Femur (tissue), 1 donor: ENCODE measurements around the gene RIT2.

Source experiments
- DNase-seq: peaks from one replicate; pipeline ENCODE4 v3.0.0-alpha.2; 2017

Gene RIT2

GRCh38 chr18:43079422-43079821 is 36.1 kb downstream of the RIT2 start:
- no peak for DNase-seq

GRCh38 chr18:43078478-43079092 is 36.9 kb downstream of the RIT2 start:
- no peak for DNase-seq

GRCh38 chr18:43077510-43078308 is 37.8 kb downstream of the RIT2 start:
- no peak for DNase-seq

- DNase-seq = no peak
Observed at GRCh38 chr18:43073771-43074170, 41.7 kb downstream of the RIT2 start.

- no peak for DNase-seq
Observed at GRCh38 chr18:43068781-43069180, 46.7 kb downstream of the RIT2 start.

- DNase-seq = no peak
Observed at GRCh38 chr18:43067570-43067969, 47.9 kb downstream of the RIT2 start.

- DNase-seq = no peak
Observed at GRCh38 chr18:43061816-43062215, 53.7 kb downstream of the RIT2 start.

- DNase-seq = no peak
Observed at GRCh38 chr18:43061318-43061717, 54.2 kb downstream of the RIT2 start.

- DNase-seq = no peak
Observed at GRCh38 chr18:43060020-43060419, 55.5 kb downstream of the RIT2 start.

- no peak for DNase-seq
Observed at GRCh38 chr18:43054815-43055519, 60.5 kb downstream of the RIT2 start.

- DNase-seq = no peak
Observed at GRCh38 chr18:43049021-43049420, 66.5 kb downstream of the RIT2 start.

- DNase-seq = no peak
Observed at GRCh38 chr18:43046322-43046721, 69.2 kb downstream of the RIT2 start.

- no peak for DNase-seq
Observed at GRCh38 chr18:43043626-43044025, 71.9 kb downstream of the RIT2 start.

GRCh38 chr18:43040281-43040680 is 75.2 kb downstream of the RIT2 start:
- DNase-seq = no peak

- DNase-seq = no peak
Observed at GRCh38 chr18:43034683-43035500, 80.6 kb downstream of the RIT2 start.

- no peak for DNase-seq
Observed at GRCh38 chr18:43031169-43031568, 84.3 kb downstream of the RIT2 start.

- DNase-seq = no peak
Observed at GRCh38 chr18:43029414-43029813, 86.1 kb downstream of the RIT2 start.

GRCh38 chr18:43022874-43023273 is 92.6 kb downstream of the RIT2 start:
- DNase-seq = no peak

- DNase-seq = no peak
Observed at GRCh38 chr18:43017622-43018021, 97.9 kb downstream of the RIT2 start.

GRCh38 chr18:43013486-43013885 is 102.0 kb downstream of the RIT2 start:
- DNase-seq = no peak

GRCh38 chr18:43012951-43013350 is 102.5 kb downstream of the RIT2 start:
- DNase-seq = no peak

- DNase-seq = no peak
Observed at GRCh38 chr18:43010611-43011010, 104.9 kb downstream of the RIT2 start.

- DNase-seq = no peak
Observed at GRCh38 chr18:43009674-43010073, 105.8 kb downstream of the RIT2 start.
